Measurements from ENCODE around the gene CLCC1.

Gene CLCC1

DNA sequence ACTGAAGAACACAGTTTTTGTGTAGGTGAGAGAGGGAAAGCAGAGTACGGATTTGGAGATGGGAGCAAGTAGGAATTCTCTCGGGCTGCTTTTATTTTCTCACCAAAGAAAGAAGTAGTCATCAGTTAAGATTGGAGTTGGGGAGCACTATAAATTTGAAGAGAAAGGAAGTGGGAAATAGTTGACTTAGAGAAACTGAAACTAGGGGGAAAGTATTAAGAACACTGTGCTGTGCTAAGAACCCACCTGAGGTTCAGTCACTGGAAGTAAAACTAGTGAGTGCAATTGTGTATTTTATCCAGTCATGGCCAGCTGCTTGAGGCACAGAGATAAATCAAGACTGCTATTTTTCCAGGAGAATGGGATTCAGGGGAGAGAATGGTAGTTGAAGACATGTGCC lies 37.4 kb downstream of the CLCC1 start:
- TF ChIP-seq, protein P1, sequence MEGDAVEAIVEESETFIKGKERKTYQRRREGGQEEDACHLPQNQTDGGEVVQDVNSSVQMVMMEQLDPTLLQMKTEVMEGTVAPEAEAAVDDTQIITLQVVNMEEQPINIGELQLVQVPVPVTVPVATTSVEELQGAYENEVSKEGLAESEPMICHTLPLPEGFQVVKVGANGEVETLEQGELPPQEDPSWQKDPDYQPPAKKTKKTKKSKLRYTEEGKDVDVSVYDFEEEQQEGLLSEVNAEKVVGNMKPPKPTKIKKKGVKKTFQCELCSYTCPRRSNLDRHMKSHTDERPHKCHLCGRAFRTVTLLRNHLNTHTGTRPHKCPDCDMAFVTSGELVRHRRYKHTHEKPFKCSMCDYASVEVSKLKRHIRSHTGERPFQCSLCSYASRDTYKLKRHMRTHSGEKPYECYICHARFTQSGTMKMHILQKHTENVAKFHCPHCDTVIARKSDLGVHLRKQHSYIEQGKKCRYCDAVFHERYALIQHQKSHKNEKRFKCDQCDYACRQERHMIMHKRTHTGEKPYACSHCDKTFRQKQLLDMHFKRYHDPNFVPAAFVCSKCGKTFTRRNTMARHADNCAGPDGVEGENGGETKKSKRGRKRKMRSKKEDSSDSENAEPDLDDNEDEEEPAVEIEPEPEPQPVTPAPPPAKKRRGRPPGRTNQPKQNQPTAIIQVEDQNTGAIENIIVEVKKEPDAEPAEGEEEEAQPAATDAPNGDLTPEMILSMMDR (IDR thresholded peaks at IDR 0.05; ENCODE audit: control insufficient read depth, extremely low read depth, insufficient read depth): no peak
- H3K4me3 ChIP-seq (ENCODE audit: low read depth, low read length): no peak overlapping the region
- no peak for DNase-seq (ENCODE audit: low read depth)

DNA sequence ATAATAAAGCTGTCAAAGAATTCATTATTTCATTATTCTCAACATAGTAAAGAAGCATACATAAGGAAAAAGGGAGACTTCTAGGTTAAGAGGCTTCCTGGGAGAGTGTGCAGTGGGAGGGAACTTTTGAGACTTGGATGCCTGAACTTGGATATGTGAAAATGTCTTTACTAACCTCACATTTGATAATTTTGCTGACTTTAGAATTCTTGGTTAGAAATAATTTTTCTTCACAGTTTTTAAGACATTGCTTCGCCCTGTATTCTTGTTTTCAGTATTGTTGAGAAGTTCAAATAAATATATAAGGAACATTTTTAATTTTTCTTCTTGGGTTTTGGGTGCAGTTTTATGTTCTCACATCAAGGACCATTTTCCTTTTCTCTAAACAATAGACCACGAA lies 46.5 kb downstream of the CLCC1 start:
- DNase-seq (ENCODE audit: low read depth): no peak
- TF ChIP-seq, protein P1 (IDR thresholded peaks at IDR 0.05; ENCODE audit: control insufficient read depth, extremely low read depth, insufficient read depth): no peak

More for the DNA sequence above, 46.5 kb downstream of the CLCC1 start:
- no peak overlapping the region for H3K4me3 ChIP-seq (ENCODE audit: low read depth, low read length)

All from LNCaP clone FGC (cell line).